ENCODE measurements around the gene CASZ1.

Gene CASZ1

DNA sequence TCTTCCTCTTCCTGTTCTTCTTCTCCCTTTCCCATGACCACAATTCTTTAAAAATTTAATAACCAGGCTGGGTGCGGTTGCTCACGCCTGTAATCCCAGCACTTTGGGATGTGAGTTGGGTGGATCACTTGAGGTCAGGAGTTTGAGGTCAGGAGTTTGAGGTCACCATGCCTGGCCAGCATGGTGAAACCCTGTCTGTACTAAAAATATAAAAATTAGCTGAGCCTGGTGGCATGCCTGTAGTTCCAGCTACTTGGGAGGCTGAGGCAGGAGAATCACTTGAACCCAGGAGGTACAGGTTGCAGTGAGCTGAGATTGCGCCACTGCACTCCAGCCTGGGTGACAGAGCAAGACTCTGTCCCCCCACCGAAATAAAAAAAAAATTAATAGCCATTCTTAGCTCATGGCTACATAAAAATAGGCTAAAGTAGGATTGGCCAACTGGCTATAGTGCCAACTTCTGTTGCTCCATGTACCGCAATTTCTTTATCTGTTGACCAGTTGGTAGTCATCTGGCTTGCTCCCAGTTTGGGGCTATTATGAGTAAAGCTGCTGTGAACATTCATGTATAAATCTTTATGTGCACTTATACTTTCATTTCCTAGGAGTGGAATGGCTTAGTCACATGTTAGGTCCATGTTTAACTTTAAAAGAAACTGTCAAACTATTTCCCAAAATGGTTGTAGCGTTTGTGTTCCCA, 185.4 kb downstream of the CASZ1 start:
- TF ChIP-seq, protein P1, sequence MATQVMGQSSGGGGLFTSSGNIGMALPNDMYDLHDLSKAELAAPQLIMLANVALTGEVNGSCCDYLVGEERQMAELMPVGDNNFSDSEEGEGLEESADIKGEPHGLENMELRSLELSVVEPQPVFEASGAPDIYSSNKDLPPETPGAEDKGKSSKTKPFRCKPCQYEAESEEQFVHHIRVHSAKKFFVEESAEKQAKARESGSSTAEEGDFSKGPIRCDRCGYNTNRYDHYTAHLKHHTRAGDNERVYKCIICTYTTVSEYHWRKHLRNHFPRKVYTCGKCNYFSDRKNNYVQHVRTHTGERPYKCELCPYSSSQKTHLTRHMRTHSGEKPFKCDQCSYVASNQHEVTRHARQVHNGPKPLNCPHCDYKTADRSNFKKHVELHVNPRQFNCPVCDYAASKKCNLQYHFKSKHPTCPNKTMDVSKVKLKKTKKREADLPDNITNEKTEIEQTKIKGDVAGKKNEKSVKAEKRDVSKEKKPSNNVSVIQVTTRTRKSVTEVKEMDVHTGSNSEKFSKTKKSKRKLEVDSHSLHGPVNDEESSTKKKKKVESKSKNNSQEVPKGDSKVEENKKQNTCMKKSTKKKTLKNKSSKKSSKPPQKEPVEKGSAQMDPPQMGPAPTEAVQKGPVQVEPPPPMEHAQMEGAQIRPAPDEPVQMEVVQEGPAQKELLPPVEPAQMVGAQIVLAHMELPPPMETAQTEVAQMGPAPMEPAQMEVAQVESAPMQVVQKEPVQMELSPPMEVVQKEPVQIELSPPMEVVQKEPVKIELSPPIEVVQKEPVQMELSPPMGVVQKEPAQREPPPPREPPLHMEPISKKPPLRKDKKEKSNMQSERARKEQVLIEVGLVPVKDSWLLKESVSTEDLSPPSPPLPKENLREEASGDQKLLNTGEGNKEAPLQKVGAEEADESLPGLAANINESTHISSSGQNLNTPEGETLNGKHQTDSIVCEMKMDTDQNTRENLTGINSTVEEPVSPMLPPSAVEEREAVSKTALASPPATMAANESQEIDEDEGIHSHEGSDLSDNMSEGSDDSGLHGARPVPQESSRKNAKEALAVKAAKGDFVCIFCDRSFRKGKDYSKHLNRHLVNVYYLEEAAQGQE (IDR thresholded peaks at IDR 0.05; ENCODE audit: low read depth) = no peak
- TF ChIP-seq CREB1 (IDR thresholded peaks at IDR 0.05; ENCODE audit: low read depth) (no peak), TEAD4 (IDR thresholded peaks at IDR 0.05) (no peak), ZBTB7A (IDR thresholded peaks at IDR 0.05; ENCODE audit: low read depth) (no peak), CEBPB (IDR thresholded peaks at IDR 0.05) (no peak), MAX (IDR thresholded peaks at IDR 0.05) (no peak), YY1 (IDR thresholded peaks at IDR 0.05; ENCODE audit: low read depth) (no peak), TAF1 (IDR thresholded peaks at IDR 0.05; ENCODE audit: low read depth) (no peak)

GRCh38 chr1:10608690-10609089, 187.8 kb downstream of the CASZ1 start:
- TF ChIP-seq, protein P1 (IDR thresholded peaks at IDR 0.05; ENCODE audit: low read depth) = no peak
- TF ChIP-seq EGR1 (IDR thresholded peaks at IDR 0.05) (no peak), FOXM1 (IDR thresholded peaks at IDR 0.05; ENCODE audit: borderline replicate concordance, low read depth) (no peak), TCF12 (IDR thresholded peaks at IDR 0.05; ENCODE audit: low read depth) (no peak), RAD21 (IDR thresholded peaks at IDR 0.05; ENCODE audit: low read depth) (no peak), EP300 (IDR thresholded peaks at IDR 0.05; ENCODE audit: borderline replicate concordance) (no peak), CEBPB (IDR thresholded peaks at IDR 0.05) (no peak), YY1 (IDR thresholded peaks at IDR 0.05; ENCODE audit: low read depth) (no peak), MAX (IDR thresholded peaks at IDR 0.05) (no peak), ZBTB7A (IDR thresholded peaks at IDR 0.05; ENCODE audit: low read depth) (no peak), TEAD4 (IDR thresholded peaks at IDR 0.05) (no peak), NFIC (IDR thresholded peaks at IDR 0.05) (no peak)

DNA sequence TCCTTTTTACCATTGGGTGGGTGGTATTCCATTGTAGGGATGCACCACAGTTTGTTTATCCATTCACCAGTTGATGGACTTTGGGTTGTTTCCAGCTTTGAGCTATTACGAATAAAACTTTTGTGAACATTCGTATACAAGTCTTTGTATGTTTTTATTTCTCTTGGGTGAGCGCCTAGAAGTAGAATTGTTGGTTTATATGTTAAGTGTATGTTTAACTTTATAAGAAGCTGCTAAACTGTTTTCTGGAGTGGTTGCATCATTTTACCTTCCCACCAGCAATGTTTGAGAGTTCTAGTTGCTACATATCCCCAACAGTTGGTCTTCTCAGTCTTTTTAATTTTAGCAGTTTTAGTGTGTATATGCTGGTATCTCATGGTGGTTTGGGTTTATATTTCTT, 189.2 kb downstream of the CASZ1 start:
- no peak for TF ChIP-seq USF1 (IDR thresholded peaks at IDR 0.05)
- no peak for TF ChIP-seq CREB1 (IDR thresholded peaks at IDR 0.05; ENCODE audit: low read depth)
- TF ChIP-seq RAD21 (IDR thresholded peaks at IDR 0.05; ENCODE audit: low read depth) = no peak
- TF ChIP-seq, protein P1 (IDR thresholded peaks at IDR 0.05; ENCODE audit: low read depth) = no peak
- TF ChIP-seq TAF1 (IDR thresholded peaks at IDR 0.05; ENCODE audit: low read depth) = no peak

GRCh38 chr1:10606064-10606463, 190.4 kb downstream of the CASZ1 start:
- TF ChIP-seq, protein P1 (IDR thresholded peaks at IDR 0.05; ENCODE audit: low read depth) = no peak
- TF ChIP-seq EGR1 (IDR thresholded peaks at IDR 0.05) (no peak), MAX (IDR thresholded peaks at IDR 0.05) (peak; percentile 77), CEBPB (IDR thresholded peaks at IDR 0.05) (no peak), CREB1 (IDR thresholded peaks at IDR 0.05; ENCODE audit: low read depth) (no peak), ZBTB7A (IDR thresholded peaks at IDR 0.05; ENCODE audit: low read depth) (no peak), TAF1 (IDR thresholded peaks at IDR 0.05; ENCODE audit: low read depth) (no peak), TEAD4 (IDR thresholded peaks at IDR 0.05) (peak; percentile 62), USF1 (IDR thresholded peaks at IDR 0.05) (peak; percentile 62), FOXM1 (IDR thresholded peaks at IDR 0.05; ENCODE audit: borderline replicate concordance, low read depth) (no peak), YY1 (IDR thresholded peaks at IDR 0.05; ENCODE audit: low read depth) (no peak), RAD21 (IDR thresholded peaks at IDR 0.05; ENCODE audit: low read depth) (0 out of 2 replicates have a peak, but pooled peaks have one; percentile 9), TCF12 (IDR thresholded peaks at IDR 0.05; ENCODE audit: low read depth) (no peak), NFIC (IDR thresholded peaks at IDR 0.05) (no peak), EP300 (IDR thresholded peaks at IDR 0.05; ENCODE audit: borderline replicate concordance) (no peak)

Data from Ishikawa (cell line).